Measurements from ENCODE around the gene BFAR.

DNA sequence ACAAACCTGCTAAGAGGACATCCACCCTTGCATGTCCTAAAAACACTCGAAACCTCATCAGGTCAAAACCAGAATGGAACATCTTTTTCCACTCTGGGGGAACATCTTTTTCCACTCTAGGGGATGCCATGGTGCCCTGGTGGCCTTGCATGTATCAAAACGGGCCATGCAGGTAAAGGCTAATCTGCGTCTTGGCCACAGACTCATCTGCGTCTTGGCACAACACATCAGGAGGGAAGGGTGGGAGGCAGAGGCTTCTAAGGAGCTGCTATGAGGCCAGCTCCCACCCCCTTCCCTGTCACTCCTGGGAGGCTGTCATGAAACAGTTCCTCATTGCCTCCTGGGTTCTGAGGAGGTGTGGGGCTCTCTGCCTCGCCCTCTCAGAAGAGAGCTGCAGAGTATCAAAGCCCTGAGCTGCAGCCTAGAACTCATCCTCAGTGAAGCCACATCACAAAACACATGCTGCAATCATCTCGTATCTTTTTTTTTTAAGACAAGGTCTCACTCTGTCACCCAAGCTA lies 30.2 kb upstream of the BFAR start:
- no peak for TF ChIP-seq RARB (CRISPR knock-in tag; IDR thresholded peaks at IDR 0.05)
- no peak for TF ChIP-seq ZC3H10 (CRISPR knock-in tag; IDR thresholded peaks at IDR 0.05)
- no peak for TF ChIP-seq ZNF565 (CRISPR knock-in tag; conservative IDR thresholded peaks at IDR 0.05; ENCODE audit: low read depth)
